ENCODE data around the gene HIP1. TPM values are rescaled to one million over a fixed set of nuclear protein-coding genes. Genes with fewer than 3 reads are reported as not detected.

Gene HIP1
- total and polyA plus RNA-seq, 9 of the 15 experiments (the other 6 are each of a cell fraction or from before 2014, with no cell fraction given): 2.4 to 13.7 (median 9.5) TPM

DNA sequence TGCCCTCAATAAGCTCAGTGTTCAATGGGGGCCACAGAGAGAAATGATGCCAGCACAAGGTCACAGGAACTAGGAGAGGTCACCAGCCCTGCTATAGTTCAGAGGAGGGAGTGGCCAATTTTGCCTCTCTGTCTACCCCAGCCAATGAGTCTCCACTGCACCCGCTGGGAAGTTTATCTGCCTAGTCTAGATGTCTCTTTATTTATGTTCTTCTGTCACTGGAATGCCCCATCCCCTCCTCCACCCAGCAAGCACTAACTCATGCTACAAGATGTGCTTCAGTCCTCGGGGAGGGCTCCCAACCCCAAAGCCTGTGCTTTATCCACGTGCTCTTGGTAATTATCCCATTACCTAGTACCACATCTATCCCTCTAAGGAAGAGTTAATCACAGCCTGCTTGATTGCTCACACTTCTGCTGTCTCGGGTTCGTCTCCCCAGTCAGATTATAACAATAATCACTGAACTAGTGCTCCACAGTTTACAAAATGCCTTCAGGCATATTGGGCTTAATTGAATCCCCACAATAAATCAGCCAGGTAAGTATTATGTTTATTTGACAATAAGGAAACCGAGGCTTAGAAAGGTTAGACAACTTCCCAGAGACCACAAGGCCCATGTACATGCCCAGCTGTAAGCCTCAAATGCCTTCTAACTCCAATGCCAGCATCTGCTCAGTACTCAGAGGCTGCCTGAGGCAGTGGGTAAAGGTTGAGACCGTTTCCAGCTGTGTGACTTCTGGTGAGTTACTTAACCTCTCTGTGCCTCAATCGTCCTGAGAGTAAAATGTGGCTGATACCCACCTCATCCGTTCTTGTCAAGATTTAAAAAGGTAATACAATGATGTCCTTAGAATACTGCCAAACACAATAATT lies 3.9 kb downstream of the HIP1 start (continued):
- TF ChIP-seq HDAC1 (IDR thresholded peaks at IDR 0.05) (peak; percentile 37 to 74; a peak in 3 of 4 replicates), HDAC6 (IDR thresholded peaks at IDR 0.05; ENCODE audit: low read depth, low read length) (no peak), JUND (IDR thresholded peaks at IDR 0.05; ENCODE audit: borderline replicate concordance, low read depth, low read length) (peak; percentile 77), JUND (tag; IDR thresholded peaks at IDR 0.05; ENCODE audit: borderline replicate concordance, low read depth, low read length) (peak; percentile 62; the same call in 1 of the 3 replicates), MBD2 (IDR thresholded peaks at IDR 0.05; ENCODE audit: borderline replicate concordance, low read depth) (peak; percentile 29; the same call in 1 of the 2 replicates), KAT7 (CRISPR knock-in tag; IDR thresholded peaks at IDR 0.05; ENCODE audit: borderline replicate concordance) (no peak), POLR3G (IDR thresholded peaks at IDR 0.05; ENCODE audit: extremely low read depth, insufficient read length, insufficient replicate concordance) (no peak), BRD4 (IDR thresholded peaks at IDR 0.05) (no peak), ZNF551 (CRISPR knock-in tag; IDR thresholded peaks at IDR 0.05) (no peak), NR2C1 (IDR thresholded peaks at IDR 0.05) (peak; percentile 45; the same call in 1 of the 2 replicates), NR2C1 (tag; IDR thresholded peaks at IDR 0.05) (no peak; the same call in 1 of the 2 replicates), TAF1 (IDR thresholded peaks at IDR 0.05; ENCODE audit: control insufficient read depth, extremely low read depth, insufficient read depth, low read length, severe bottlenecking) (peak; percentile 32), HMG20A (CRISPR knock-in tag; conservative IDR thresholded peaks at IDR 0.05) (no peak), RBM25 (IDR thresholded peaks at IDR 0.05; ENCODE audit: low read depth, low read length, severe bottlenecking) (peak; percentile 100)
- TF ChIP-seq, protein P1, sequence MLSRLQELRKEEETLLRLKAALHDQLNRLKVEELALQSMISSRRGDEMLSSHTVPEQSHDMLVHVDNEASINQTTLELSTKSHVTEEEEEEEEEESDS (CRISPR knock-in tag; IDR thresholded peaks at IDR 0.05): no peak
- TF ChIP-seq, protein P2, sequence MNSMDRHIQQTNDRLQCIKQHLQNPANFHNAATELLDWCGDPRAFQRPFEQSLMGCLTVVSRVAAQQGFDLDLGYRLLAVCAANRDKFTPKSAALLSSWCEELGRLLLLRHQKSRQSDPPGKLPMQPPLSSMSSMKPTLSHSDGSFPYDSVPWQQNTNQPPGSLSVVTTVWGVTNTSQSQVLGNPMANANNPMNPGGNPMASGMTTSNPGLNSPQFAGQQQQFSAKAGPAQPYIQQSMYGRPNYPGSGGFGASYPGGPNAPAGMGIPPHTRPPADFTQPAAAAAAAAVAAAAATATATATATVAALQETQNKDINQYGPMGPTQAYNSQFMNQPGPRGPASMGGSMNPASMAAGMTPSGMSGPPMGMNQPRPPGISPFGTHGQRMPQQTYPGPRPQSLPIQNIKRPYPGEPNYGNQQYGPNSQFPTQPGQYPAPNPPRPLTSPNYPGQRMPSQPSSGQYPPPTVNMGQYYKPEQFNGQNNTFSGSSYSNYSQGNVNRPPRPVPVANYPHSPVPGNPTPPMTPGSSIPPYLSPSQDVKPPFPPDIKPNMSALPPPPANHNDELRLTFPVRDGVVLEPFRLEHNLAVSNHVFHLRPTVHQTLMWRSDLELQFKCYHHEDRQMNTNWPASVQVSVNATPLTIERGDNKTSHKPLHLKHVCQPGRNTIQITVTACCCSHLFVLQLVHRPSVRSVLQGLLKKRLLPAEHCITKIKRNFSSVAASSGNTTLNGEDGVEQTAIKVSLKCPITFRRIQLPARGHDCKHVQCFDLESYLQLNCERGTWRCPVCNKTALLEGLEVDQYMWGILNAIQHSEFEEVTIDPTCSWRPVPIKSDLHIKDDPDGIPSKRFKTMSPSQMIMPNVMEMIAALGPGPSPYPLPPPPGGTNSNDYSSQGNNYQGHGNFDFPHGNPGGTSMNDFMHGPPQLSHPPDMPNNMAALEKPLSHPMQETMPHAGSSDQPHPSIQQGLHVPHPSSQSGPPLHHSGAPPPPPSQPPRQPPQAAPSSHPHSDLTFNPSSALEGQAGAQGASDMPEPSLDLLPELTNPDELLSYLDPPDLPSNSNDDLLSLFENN (IDR thresholded peaks at IDR 0.05; ENCODE audit: low read depth in 2 of 2, low read length in 2 of 2): 0 out of 4 replicates have a peak, but pooled peaks of 1 of the 2 experiments have one; percentile 43
- TF ChIP-seq, protein P3, sequence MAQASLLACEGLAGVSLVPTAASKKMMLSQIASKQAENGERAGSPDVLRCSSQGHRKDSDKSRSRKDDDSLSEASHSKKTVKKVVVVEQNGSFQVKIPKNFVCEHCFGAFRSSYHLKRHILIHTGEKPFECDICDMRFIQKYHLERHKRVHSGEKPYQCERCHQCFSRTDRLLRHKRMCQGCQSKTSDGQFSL (CRISPR knock-in tag; IDR thresholded peaks at IDR 0.05): no peak
- TF ChIP-seq, protein P3 (tag; IDR thresholded peaks at IDR 0.05): no peak
- TF ChIP-seq, protein P4, sequence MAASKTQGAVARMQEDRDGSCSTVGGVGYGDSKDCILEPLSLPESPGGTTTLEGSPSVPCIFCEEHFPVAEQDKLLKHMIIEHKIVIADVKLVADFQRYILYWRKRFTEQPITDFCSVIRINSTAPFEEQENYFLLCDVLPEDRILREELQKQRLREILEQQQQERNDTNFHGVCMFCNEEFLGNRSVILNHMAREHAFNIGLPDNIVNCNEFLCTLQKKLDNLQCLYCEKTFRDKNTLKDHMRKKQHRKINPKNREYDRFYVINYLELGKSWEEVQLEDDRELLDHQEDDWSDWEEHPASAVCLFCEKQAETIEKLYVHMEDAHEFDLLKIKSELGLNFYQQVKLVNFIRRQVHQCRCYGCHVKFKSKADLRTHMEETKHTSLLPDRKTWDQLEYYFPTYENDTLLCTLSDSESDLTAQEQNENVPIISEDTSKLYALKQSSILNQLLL (CRISPR knock-in tag; IDR thresholded peaks at IDR 0.05; ENCODE audit: borderline replicate concordance): no peak
- TF ChIP-seq, protein P5, sequence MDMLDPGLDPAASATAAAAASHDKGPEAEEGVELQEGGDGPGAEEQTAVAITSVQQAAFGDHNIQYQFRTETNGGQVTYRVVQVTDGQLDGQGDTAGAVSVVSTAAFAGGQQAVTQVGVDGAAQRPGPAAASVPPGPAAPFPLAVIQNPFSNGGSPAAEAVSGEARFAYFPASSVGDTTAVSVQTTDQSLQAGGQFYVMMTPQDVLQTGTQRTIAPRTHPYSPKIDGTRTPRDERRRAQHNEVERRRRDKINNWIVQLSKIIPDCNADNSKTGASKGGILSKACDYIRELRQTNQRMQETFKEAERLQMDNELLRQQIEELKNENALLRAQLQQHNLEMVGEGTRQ (CRISPR knock-in tag; IDR thresholded peaks at IDR 0.05): no peak
